DND-41 (cell line): ENCODE results near the gene MAP6.

Source experiments
- ATAC-seq: fragments of 200-7000 bp; cut with Tn5 transposase; 3 replicates; pipeline ENCODE4 v1.9.1; 2021; ENCODE audit warnings: low read depth; ENCODE audit not compliant: insufficient read depth
- DNase-seq: peaks from one replicate; pipeline ENCODE4 v3.0.0-alpha.2; 2020
- H2AFZ ChIP-seq: 2 replicates; pipeline ENCODE4 v1.6.0; 2012; ENCODE audit warnings: low read depth, low read length
- H3K27ac ChIP-seq: 2 replicates; pipeline ENCODE4 v1.5.1; 2012; ENCODE audit warnings: low read length, inconsistent platforms
- H3K27me3 ChIP-seq: fragments of 200-600 bp; sonication (generic); 2 replicates; pipeline ENCODE4 v1.6.0; 2012; ENCODE audit warnings: low read length, mild to moderate bottlenecking, inconsistent platforms; ENCODE audit not compliant: insufficient read depth, poor library complexity
- H3K36me3 ChIP-seq: 2 replicates; pipeline ENCODE4 v1.5.1; 2012; ENCODE audit warnings: low read length, inconsistent platforms; ENCODE audit not compliant: insufficient read depth
- H3K4me1 ChIP-seq: 2 replicates; pipeline ENCODE4 v1.5.1; 2012; ENCODE audit warnings: mild to moderate bottlenecking, low read length; ENCODE audit not compliant: insufficient read depth
- H3K4me2 ChIP-seq: 2 replicates; pipeline ENCODE4 v1.6.0; 2012; ENCODE audit warnings: mild to moderate bottlenecking, moderate library complexity, low read length, inconsistent platforms; ENCODE audit not compliant: insufficient read depth
- H3K4me3 ChIP-seq, 2 experiments: fragments of 200-600 bp in 1 of 2; shearing (Covaris generic) in 1 of 2; 2 replicates each; pipeline ENCODE4 v1.5.1; 2012 to 2016; ENCODE audit warnings: inconsistent platforms in 2 of 2, low read length in 2 of 2, mild to moderate bottlenecking in 2 of 2, low read depth in 1 of 2, moderate library complexity in 1 of 2
- H3K79me2 ChIP-seq: 2 replicates; pipeline ENCODE4 v1.6.0; 2012; ENCODE audit warnings: low read length, inconsistent platforms; ENCODE audit not compliant: insufficient read depth
- H3K9ac ChIP-seq: 2 replicates; pipeline ENCODE4 v1.6.0; 2012; ENCODE audit warnings: low read depth, mild to moderate bottlenecking, inconsistent platforms, low read length, moderate library complexity
- H3K9me3 ChIP-seq: 2 replicates; pipeline ENCODE4 v1.5.1; 2012; ENCODE audit warnings: low read length, moderate library complexity, mild to moderate bottlenecking, inconsistent platforms; ENCODE audit not compliant: insufficient read depth, severe bottlenecking
- H4K20me1 ChIP-seq: 2 replicates; pipeline ENCODE4 v1.6.0; 2012; ENCODE audit warnings: low read length; ENCODE audit not compliant: insufficient read depth
- CTCF ChIP-seq: IDR thresholded peaks from 2 replicates; pipeline ENCODE4 v1.5.1; 2012; ENCODE audit warnings: borderline replicate concordance, low read length, moderate library complexity, mild to moderate bottlenecking; ENCODE audit not compliant: poor library complexity, severe bottlenecking; ENCODE audit errors: extremely low read depth
- EZH2 ChIP-seq: IDR thresholded peaks from 3 replicates; pipeline ENCODE4 v1.6.1; 2012; ENCODE audit warnings: borderline replicate concordance, low read depth, mild to moderate bottlenecking, moderate library complexity, low read length, inconsistent platforms; ENCODE audit not compliant: severe bottlenecking

The MAP6 gene

GRCh38 chr11:75558939-75559843, 109.6 kb downstream of the MAP6 start:
- no peak for ATAC-seq
- Histone ChIP-seq H3K4me1 (peaks cover 25% of the 10 kb centered on the region), H4K20me1 (no peaks in the 10 kb centered on the region), H3K4me3 (no peak overlapping the region), H3K9ac (no peak overlapping the region), H2AFZ (no peak overlapping the region), H3K79me2 (peaks cover 19% of the 10 kb centered on the region), H3K4me2 (no peak overlapping the region), H3K9me3 (no peaks in the 10 kb centered on the region), H3K36me3 (no peaks in the 10 kb centered on the region; the same call in 1 of the 2 replicates), H3K27me3 (peaks cover 10% of the 10 kb centered on the region), H3K27ac (no peak overlapping the region)
- TF ChIP-seq EZH2, result no peak
- TF ChIP-seq CTCF, result no peak
- DNase-seq, result no peak

- TF ChIP-seq EZH2 (no peak), CTCF (no peak)
- peaks cover 10% of the 10 kb centered on the region for H3K27me3 ChIP-seq
- no peak overlapping the region for H3K4me2 ChIP-seq
- H3K4me1 ChIP-seq, result peaks cover 12% of the 10 kb centered on the region
- peaks cover 6% of the 10 kb centered on the region for H3K79me2 ChIP-seq
- H3K4me3 ChIP-seq, result no peak overlapping the region
- no peaks in the 10 kb centered on the region for H3K9me3 ChIP-seq
- no peak for ATAC-seq
- no peak for DNase-seq
- H2AFZ ChIP-seq, result no peak overlapping the region
- H4K20me1 ChIP-seq, result no peaks in the 10 kb centered on the region
- H3K9ac ChIP-seq, result no peak overlapping the region
- H3K36me3 ChIP-seq, result no peaks in the 10 kb centered on the region; the same call in 1 of the 2 replicates
- no peak overlapping the region for H3K27ac ChIP-seq
Observed at GRCh38 chr11:75557666-75558494, 111.0 kb downstream of the MAP6 start.

- Histone ChIP-seq H3K27ac (no peak overlapping the region), H2AFZ (no peak overlapping the region), H3K4me3 (no peak overlapping the region), H3K79me2 (no peaks in the 10 kb centered on the region), H3K9ac (no peak overlapping the region), H3K27me3 (peaks cover 8% of the 10 kb centered on the region), H3K9me3 (no peaks in the 10 kb centered on the region), H3K4me1 (peaks cover 1% of the 10 kb centered on the region), H4K20me1 (no peaks in the 10 kb centered on the region), H3K4me2 (no peak overlapping the region), H3K36me3 (no peaks in the 10 kb centered on the region)
- DNase-seq, result no peak
- no peak for TF ChIP-seq EZH2
- TF ChIP-seq CTCF, result no peak
- no peak for ATAC-seq
Observed at GRCh38 chr11:75556275-75556674, 112.6 kb downstream of the MAP6 start.
